Adipose tissue (tissue), 3 donors: ENCODE results near the gene STIM1. TPM values are rescaled to one million over a fixed set of nuclear protein-coding genes. Genes with fewer than 3 reads are reported as not detected.

Experiments used
- H3K27ac ChIP-seq: one replicate; pipeline ENCODE4 v1.5.1; 2013; ENCODE audit warnings: low read depth, low read length
- WGBS, 3 donors: extraction: QIAGEN DNeasy Blood & Tissue Kit; methylation state at CpG; one replicate each; pipeline ENCODE4 v1.1.7; 2013; 5-methylcytosine and 5-hydroxymethylcytosine counted together
- polyA plus RNA-seq, 3 donors: library from polyadenylated mRNA; stranded (reverse); fragments of 200-250 nt; gene quantifications; one replicate each; pipeline ENCODE4 v1.2.3, GENCODE V29; 2013
- donor health status: healthy with polysubstance abuse.
- donor health status: Bipolar disorder and iron deficiency.
- donor health status: healthy.

Gene STIM1
- polyA plus RNA-seq, 3 donors, result 17.6 to 49.7 (median 40.0) TPM

GRCh38 chr11:4063348-4063747 lies 207.9 kb downstream of the STIM1 start:
- 82 to 90% (median 84%) methylated on average over 3 of the region's 3 CpGs for WGBS, 3 donors
- H3K27ac ChIP-seq, result no peak overlapping the region

- no peak overlapping the region for H3K27ac ChIP-seq
- WGBS, 3 donors, result 94 to 100% (median 100%) methylated on average over 1 of the region's 1 CpG
These were observed 209.0 kb downstream of the STIM1 start for GRCh38 chr11:4064278-4064955.

GRCh38 chr11:4065086-4065485 lies 209.6 kb downstream of the STIM1 start:
- H3K27ac ChIP-seq, result no peak overlapping the region
- 92 to 97% (median 96%) methylated on average over 1 of the region's 1 CpG for WGBS, 3 donors

GRCh38 chr11:4065601-4066377 lies 210.3 kb downstream of the STIM1 start:
- WGBS, 3 donors, result 68 to 79% (median 78%) methylated on average over 2 of the region's 2 CpGs
- H3K27ac ChIP-seq, result no peak overlapping the region

DNA sequence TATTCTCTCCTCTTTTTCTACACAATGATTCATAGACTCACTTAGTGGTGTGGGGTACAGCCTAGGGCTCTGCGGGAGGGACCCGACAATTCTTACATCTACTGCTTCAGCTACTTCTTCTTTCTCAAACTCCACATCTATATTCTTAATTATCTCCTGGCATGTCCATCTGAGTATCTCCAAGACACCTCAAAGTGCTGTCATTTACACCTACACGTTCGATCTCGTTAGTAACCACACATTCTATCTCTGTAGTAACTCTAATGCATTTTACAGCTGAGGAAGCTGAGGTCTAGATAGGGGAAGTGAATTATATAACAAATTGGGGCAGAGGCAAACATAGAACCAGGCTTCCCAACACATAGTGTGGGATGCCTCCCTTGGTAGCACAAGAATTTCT lies 211.4 kb downstream of the STIM1 start:
- H3K27ac ChIP-seq, result no peak overlapping the region
- 45 to 71% (median 45%) methylated on average over 5 of the region's 5 CpGs for WGBS, 3 donors

DNA sequence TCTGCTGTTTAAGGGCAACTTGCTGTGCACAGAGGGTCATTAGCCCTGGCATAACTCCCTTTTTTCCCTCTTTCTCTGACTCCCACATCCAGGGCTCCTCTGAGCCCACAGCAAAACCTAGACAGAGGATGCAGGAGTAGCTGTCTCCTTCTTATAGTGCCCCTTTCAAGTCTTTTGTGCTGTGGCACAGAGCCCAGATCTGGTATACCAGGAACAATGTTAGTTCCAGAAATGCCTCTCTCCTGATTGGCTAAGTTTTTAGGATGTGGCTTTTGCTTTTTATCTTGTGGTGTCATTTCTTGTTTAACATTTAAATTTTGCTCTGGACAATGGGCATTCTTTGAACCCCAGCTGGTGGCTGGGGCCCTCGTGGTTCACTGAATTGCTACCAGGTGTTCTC lies 213.5 kb downstream of the STIM1 start:
- no peak overlapping the region for H3K27ac ChIP-seq
- WGBS, 3 donors, result 60 to 83% (median 79%) methylated on average over 1 of the region's 1 CpG

DNA sequence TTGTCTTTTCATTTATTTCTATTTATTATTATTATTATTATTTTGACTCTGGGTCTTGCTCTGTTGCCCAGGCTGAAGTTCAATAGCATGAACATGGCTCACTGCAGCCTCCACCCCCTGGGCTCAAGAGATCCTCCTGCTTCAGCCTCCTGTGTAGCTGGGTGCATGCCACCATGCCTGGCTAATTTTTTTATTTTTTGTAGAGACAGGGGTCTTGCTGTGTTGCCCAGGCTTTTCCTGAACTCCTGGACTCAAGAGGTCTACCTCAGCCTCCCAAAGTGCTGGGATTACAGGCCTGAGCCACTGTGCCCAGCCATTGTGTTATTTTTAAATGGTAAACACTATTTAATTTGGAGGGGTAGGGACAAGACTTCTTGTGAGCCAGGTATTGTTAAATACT lies 215.9 kb downstream of the STIM1 start:
- no peak overlapping the region for H3K27ac ChIP-seq

- no peak overlapping the region for H3K27ac ChIP-seq
These were observed 216.4 kb downstream of the STIM1 start for GRCh38 chr11:4071914-4072313.

- WGBS, 3 donors, result 4 to 9% (median 8%) methylated on average over 4 of the region's 4 CpGs
These were observed 217.3 kb downstream of the STIM1 start for GRCh38 chr11:4072668-4073285.

GRCh38 chr11:4074266-4074665 lies 218.8 kb downstream of the STIM1 start:
- WGBS, 3 donors, result 89 to 91% (median 90%) methylated on average over 7 of the region's 7 CpGs
- no peak overlapping the region for H3K27ac ChIP-seq

More at GRCh38 chr11:4072668-4073285, 217.3 kb downstream of the STIM1 start:
- H3K27ac ChIP-seq, result no peak overlapping the region

DNA sequence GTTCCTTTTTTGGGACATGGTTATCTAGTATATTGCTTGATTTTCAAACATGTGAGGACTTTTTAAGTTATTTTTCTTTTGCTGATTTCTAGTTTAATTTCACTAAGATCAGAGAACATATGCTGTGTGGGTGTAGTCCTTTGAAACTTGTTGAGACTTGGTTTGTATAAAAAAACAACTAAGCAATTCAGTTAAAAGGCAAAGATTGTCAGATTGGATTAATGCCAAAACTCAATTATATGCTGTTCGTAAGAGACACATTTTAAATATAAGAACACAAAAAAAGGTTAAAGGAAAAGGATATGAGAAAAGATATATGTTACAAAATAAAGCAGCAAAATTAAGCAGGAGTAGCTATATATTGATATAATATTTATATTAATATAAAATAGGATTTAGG lies 221.3 kb downstream of the STIM1 start:
- H3K27ac ChIP-seq, result no peak overlapping the region
- WGBS, 3 donors, result 57 to 82% (median 80%) methylated on average over 1 of the region's 1 CpG

GRCh38 chr11:4083198-4083597 lies 227.7 kb downstream of the STIM1 start:
- no peak overlapping the region for H3K27ac ChIP-seq
- 82 to 83% (median 83%) methylated on average over 9 of the region's 9 CpGs for WGBS, 3 donors

- WGBS, 3 donors, result 89 to 93% (median 92%) methylated on average over 12 of the region's 12 CpGs
- no peak overlapping the region for H3K27ac ChIP-seq
These were observed 229.1 kb downstream of the STIM1 start for GRCh38 chr11:4084406-4085125.

DNA sequence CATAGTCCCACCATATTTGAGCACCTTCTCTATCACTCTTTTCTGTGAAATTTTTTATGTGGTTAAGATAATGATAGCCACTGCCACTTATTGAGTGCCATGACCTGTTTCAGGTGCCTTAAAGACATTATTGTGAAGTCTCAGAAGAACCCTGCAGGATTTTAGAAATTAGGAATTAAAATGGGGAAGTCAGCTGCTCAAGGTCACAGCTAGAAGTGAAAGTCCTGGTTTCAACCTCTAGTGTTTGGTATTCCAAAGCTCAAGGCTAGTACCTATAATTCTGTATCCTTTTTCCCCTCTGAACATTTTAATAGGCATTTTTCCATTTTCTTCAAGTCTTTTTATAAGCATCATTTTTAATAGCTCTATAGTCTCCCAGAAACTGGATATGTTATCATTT lies 230.1 kb downstream of the STIM1 start:
- H3K27ac ChIP-seq, result no peak overlapping the region

DNA sequence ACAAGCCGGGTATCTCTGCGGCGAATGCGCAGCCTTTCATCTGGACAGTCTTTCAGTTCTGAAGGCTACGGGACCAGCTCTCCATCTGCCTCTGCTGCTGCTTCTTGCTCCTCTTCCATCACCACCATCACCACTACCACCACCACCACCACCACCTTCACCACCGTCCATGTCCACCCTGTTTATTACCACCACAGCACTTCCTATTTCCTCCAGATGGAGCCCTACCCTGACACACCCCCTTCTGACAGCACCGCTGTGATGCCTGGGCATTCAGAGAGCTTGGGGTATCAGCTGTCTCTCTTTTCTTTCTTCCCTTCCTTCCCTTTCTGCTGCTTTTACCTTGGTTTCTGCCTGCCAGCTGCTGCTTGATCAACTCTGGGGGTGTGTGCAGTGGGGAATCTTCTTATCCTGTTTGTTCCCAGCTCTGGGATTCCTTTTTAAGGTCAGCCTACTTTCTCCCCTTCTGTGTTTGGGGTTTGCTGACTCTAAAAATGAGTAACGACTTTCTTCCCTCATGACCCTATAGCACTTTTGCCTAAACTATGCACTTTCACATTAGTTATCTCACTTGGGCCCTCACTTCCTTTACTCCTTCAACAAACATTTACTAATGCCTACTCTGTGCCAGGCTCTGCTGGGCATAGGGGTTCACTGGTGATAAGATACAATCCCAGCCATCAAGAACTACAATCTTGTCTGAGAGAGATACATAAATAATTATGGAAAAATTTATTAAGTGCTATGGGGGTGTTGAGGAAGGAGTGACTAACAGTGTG lies 231.3 kb downstream of the STIM1 start:
- H3K27ac ChIP-seq, result no peak overlapping the region

GRCh38 chr11:4087551-4087950 lies 232.1 kb downstream of the STIM1 start:
- WGBS, 3 donors, result 91 to 96% (median 92%) methylated on average over 5 of the region's 5 CpGs

More for the DNA sequence above, 231.3 kb downstream of the STIM1 start:
- 84 to 88% (median 84%) methylated on average over 8 of the region's 8 CpGs for WGBS, 3 donors

GRCh38 chr11:4090258-4090657 lies 234.8 kb downstream of the STIM1 start:
- 72 to 86% (median 86%) methylated on average over 2 of the region's 2 CpGs for WGBS, 3 donors
- no peak overlapping the region for H3K27ac ChIP-seq

More at GRCh38 chr11:4087551-4087950, 232.1 kb downstream of the STIM1 start:
- no peak overlapping the region for H3K27ac ChIP-seq

DNA sequence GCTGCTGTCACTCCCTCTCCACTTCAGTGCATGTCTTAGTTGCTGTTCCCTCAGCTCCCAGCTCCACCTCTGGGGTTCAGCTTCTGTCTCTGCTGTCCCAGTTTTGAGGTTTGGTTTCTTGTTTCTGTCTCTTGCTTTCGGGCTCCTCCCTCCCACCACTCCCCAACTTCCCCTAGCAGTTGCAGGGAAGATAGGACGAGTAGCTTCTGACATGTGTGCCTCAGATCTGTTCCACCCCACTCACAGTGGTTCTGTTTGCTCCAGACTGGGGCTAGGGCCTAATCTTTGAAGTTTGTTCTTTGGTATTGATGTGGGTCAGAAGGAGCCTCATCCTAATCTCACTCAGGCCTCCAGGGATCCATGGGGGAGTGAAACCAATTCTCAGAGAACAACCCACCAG lies 236.6 kb downstream of the STIM1 start:
- no peak overlapping the region for H3K27ac ChIP-seq
- 17 to 41% (median 30%) methylated on average over 2 of the region's 2 CpGs for WGBS, 3 donors
